Vagina (tissue), 2 donors: ENCODE results near the gene CYB5A.

Source experiments
- POLR2A ChIP-seq, 2 donors: fragments of 450-650 bp; IDR thresholded peaks; one replicate each; pipeline ENCODE4 v1.6.1; 2017; ENCODE audit warnings: antibody characterized with exemption in 2 of 2, mild to moderate bottlenecking in 2 of 2, moderate library complexity in 2 of 2
- TF ChIP-seq, protein P1 (sequence below), 3 experiments: fragments of 450-650 bp in 2 of 3; fragments of 200-600 bp in 1 of 3; sonication (generic) in 1 of 3; IDR thresholded peaks; one replicate each; pipeline ENCODE4 v1.5.1; 2017 to 2019; ENCODE audit warnings: antibody characterized with exemption in 3 of 3, mild to moderate bottlenecking in 2 of 3, moderate library complexity in 2 of 3

DNA sequence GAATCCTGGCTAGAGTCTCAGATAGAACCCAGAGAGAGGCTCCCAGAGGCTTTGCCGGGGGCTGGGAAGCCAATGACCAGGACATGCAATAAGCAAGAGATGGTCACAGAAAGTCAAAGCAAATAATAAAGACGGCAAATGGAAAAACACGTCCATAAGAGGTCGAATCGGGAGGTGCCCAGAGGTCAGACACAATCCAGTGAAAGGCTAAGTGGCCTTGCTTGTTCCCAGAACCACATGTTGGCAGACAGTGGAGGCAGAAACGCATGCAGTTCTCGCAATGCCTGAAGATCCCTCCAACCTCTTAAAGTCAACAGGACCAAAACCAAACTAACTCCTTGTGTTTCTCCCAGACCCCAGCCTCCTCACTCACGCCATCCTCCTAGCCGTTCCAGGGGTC, 3.0 kb downstream of the CYB5A start:
- TF ChIP-seq, protein P1, sequence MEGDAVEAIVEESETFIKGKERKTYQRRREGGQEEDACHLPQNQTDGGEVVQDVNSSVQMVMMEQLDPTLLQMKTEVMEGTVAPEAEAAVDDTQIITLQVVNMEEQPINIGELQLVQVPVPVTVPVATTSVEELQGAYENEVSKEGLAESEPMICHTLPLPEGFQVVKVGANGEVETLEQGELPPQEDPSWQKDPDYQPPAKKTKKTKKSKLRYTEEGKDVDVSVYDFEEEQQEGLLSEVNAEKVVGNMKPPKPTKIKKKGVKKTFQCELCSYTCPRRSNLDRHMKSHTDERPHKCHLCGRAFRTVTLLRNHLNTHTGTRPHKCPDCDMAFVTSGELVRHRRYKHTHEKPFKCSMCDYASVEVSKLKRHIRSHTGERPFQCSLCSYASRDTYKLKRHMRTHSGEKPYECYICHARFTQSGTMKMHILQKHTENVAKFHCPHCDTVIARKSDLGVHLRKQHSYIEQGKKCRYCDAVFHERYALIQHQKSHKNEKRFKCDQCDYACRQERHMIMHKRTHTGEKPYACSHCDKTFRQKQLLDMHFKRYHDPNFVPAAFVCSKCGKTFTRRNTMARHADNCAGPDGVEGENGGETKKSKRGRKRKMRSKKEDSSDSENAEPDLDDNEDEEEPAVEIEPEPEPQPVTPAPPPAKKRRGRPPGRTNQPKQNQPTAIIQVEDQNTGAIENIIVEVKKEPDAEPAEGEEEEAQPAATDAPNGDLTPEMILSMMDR (IDR thresholded peaks at IDR 0.05) = no peak
- TF ChIP-seq POLR2A (IDR thresholded peaks at IDR 0.05) = no peak
